GM12878 (cell line): ENCODE results near the gene KLHL25. TPM values are rescaled to one million over a fixed set of nuclear protein-coding genes. Genes with fewer than 3 reads are reported as not detected.

Experiments
- ATAC-seq: fragments of 200-7000 bp; cut with Tn5 transposase; 3 replicates; pipeline ENCODE4 v1.9.1; 2020; ENCODE audit warnings: mild to moderate bottlenecking, moderate library complexity
- BruUV-seq: library from RNA; stranded (reverse); fragments of 400-500 nt; replicated peaks from 2 replicates; lab custom pipeline; 2021; lab: Mats Ljungman, UMichigan
- CTCF ChIA-PET: fragments of 300-600 bp; sonication (Branson Sonifier 250); formaldehyde crosslinking; extraction: SDS; loops from one replicate; lab custom pipeline; 2021; ENCODE audit warnings: inconsistent platforms; lab: Yijun Ruan, JAX
- POLR2A ChIA-PET: fragments of 350-600 bp; formaldehyde crosslinking; extraction: SDS; loops from one replicate; lab custom pipeline; 2021; ENCODE audit warnings: inconsistent platforms; lab: Charles Lee
- RAD21 ChIA-PET: fragments of 300-600 bp; sonication (Branson Sonifier 250); formaldehyde crosslinking; loops from one replicate; lab custom pipeline; 2023; ENCODE audit warnings: antibody characterized with exemption; ENCODE audit not compliant: unreplicated experiment; lab: Charles Lee
- SMC1A ChIA-PET: fragments of 300-600 bp; sonication (Branson Sonifier 250); formaldehyde crosslinking; loops from one replicate; lab custom pipeline; 2023; ENCODE audit not compliant: unreplicated experiment, uncharacterized antibody; lab: Charles Lee
- DNase-seq: peaks from one replicate; pipeline ENCODE4 v3.0.0-alpha.2; 2011; ENCODE audit warnings: low read depth, low spot score
- FAIRE-seq: peaks from 3 replicates; lab custom pipeline; 2011; peaks lifted over from hg19 to GRCh38; lab: Jason Lieb, UNC
- H2AFZ ChIP-seq: 2 replicates; pipeline ENCODE4 v1.6.0; 2011; ENCODE audit warnings: low read depth, low read length, control low read depth; ENCODE audit not compliant: control insufficient read depth
- H3K27ac ChIP-seq: 2 replicates; pipeline ENCODE4 v1.5.1; 2011; ENCODE audit warnings: control low read depth; ENCODE audit not compliant: control insufficient read depth, insufficient read depth
- H3K27me3 ChIP-seq, 2 experiments: replicated peaks in 1 of 2; 2 replicates each; pipeline versions ENCODE4 v1.6.0 to v1.6.1; 2011; ENCODE audit warnings: low read length in 1 of 2; ENCODE audit not compliant: control insufficient read depth in 2 of 2, insufficient read depth in 2 of 2
- H3K36me3 ChIP-seq, 2 experiments: 2 replicates each; pipeline ENCODE4 v1.5.1; 2011; ENCODE audit warnings: low read length in 1 of 2; ENCODE audit not compliant: control insufficient read depth in 2 of 2, insufficient read depth in 2 of 2
- H3K4me1 ChIP-seq: 2 replicates; pipeline ENCODE4 v1.6.1; 2011; ENCODE audit warnings: mild to moderate bottlenecking, low read length, moderate library complexity, mixed read lengths; ENCODE audit not compliant: control insufficient read depth, insufficient read depth
- H3K4me2 ChIP-seq: 2 replicates; pipeline ENCODE4 v1.6.0; 2011; ENCODE audit warnings: control low read depth; ENCODE audit not compliant: control insufficient read depth, insufficient read depth
- H3K4me3 ChIP-seq: fragments of 200-600 bp; sonication (generic); 2 replicates; pipeline ENCODE4 v1.5.1; 2016
- H3K79me2 ChIP-seq: 2 replicates; pipeline ENCODE4 v1.6.0; 2011; ENCODE audit warnings: low read length; ENCODE audit not compliant: control insufficient read depth, insufficient read depth
- H3K9ac ChIP-seq: 2 replicates; pipeline ENCODE4 v1.8.0; 2011; ENCODE audit warnings: low read length, control low read depth, mixed read lengths; ENCODE audit not compliant: control insufficient read depth, insufficient read depth
- H3K9me3 ChIP-seq: replicated peaks from 3 replicates; pipeline ENCODE4 v1.5.1; 2011; ENCODE audit warnings: mild to moderate bottlenecking, low read length; ENCODE audit not compliant: control insufficient read depth, insufficient read depth
- H4K20me1 ChIP-seq: 2 replicates; pipeline ENCODE4 v1.6.0; 2011; ENCODE audit not compliant: control insufficient read depth, insufficient read depth
- ASH2L ChIP-seq: fragments of 300-600, 200-600 bp; sonication (generic); IDR thresholded peaks from 2 replicates; pipeline ENCODE4 v1.6.1; 2017; ENCODE audit warnings: low read depth, mild to moderate bottlenecking, borderline replicate concordance
- BACH1 ChIP-seq: fragments of 450-650 bp; IDR thresholded peaks from 2 replicates; pipeline ENCODE4 v1.6.1; 2017; ENCODE audit warnings: mild to moderate bottlenecking, borderline replicate concordance
- BCL11A ChIP-seq: IDR thresholded peaks from 2 replicates; pipeline ENCODE4 v1.6.1; 2011; ENCODE audit warnings: low read depth, low read length
- CBFB ChIP-seq: IDR thresholded peaks from 2 replicates; pipeline ENCODE4 v1.6.1; 2016; ENCODE audit warnings: antibody characterized with exemption, low read depth
- DPF2 ChIP-seq: fragments of 450-650 bp; IDR thresholded peaks from 2 replicates; pipeline ENCODE4 v1.6.1; 2017; ENCODE audit warnings: mild to moderate bottlenecking
- EED ChIP-seq: sonication (generic); IDR thresholded peaks from 2 replicates; pipeline ENCODE4 v1.6.1; 2016; ENCODE audit warnings: antibody characterized with exemption, low read depth
- FOXM1 ChIP-seq: IDR thresholded peaks from 2 replicates; pipeline ENCODE4 v1.6.1; 2012; ENCODE audit warnings: low read depth, mild to moderate bottlenecking, inconsistent platforms, low read length, moderate library complexity
- KLF5 ChIP-seq: fragments of 450-650 bp; IDR thresholded peaks from 2 replicates; pipeline ENCODE4 v1.6.1; 2014; ENCODE audit warnings: mild to moderate bottlenecking; ENCODE audit not compliant: partially characterized antibody
- MEF2B ChIP-seq: fragments of 450-650 bp; IDR thresholded peaks from 2 replicates; pipeline ENCODE4 v1.6.1; 2018; ENCODE audit warnings: mild to moderate bottlenecking, moderate library complexity; ENCODE audit not compliant: partially characterized antibody, poor library complexity, severe bottlenecking
- MTA2 ChIP-seq: fragments of 450-650 bp; IDR thresholded peaks from 2 replicates; pipeline ENCODE4 v1.6.1; 2016; ENCODE audit warnings: low read depth, mild to moderate bottlenecking, moderate library complexity
- MYB ChIP-seq: fragments of 150-350 bp; IDR thresholded peaks from 2 replicates; pipeline ENCODE4 v1.6.1; 2014; ENCODE audit warnings: mild to moderate bottlenecking, low read depth, low read length, borderline replicate concordance
- SIX5 ChIP-seq: IDR thresholded peaks from 2 replicates; pipeline ENCODE4 v1.6.1; 2011; ENCODE audit warnings: mild to moderate bottlenecking, low read depth, low read length, moderate library complexity; ENCODE audit not compliant: severe bottlenecking
- SMARCA5 ChIP-seq: fragments of 450-650 bp; IDR thresholded peaks from 2 replicates; pipeline ENCODE4 v1.6.1; 2017; ENCODE audit warnings: mild to moderate bottlenecking
- ZNF207 ChIP-seq: fragments of 450-650 bp; IDR thresholded peaks from 2 replicates; pipeline ENCODE4 v1.6.1; 2014; ENCODE audit warnings: antibody characterized with exemption, mild to moderate bottlenecking, borderline replicate concordance
- WGBS: methylation state at CpG from one replicate; pipeline ENCODE4 v1.1.6; 2016; ENCODE audit warnings: low lambda C conversion rate; ENCODE audit not compliant: insufficient replicate concordance, insufficient coverage; ENCODE audit errors: missing lambda C conversion rate; 5-methylcytosine and 5-hydroxymethylcytosine counted together
- in situ Hi-C: fragments of 300-500 bp; cut with MboI; formaldehyde crosslinking; loops from 9 replicates; pipeline ENCODE4 v1.14.3; 2018; ENCODE audit warnings: mixed read lengths
- intact Hi-C: fragments of 100-400 bp; cut with micrococcal nuclease; formaldehyde crosslinking; loops from one replicate; pipeline ENCODE4 v1.14.2; 2022; ENCODE audit not compliant: unreplicated experiment
- polyA plus RNA-seq, 11 experiments: library from polyadenylated mRNA; depleted of rRNA in 4 of 11; unstranded in 6 of 11; stranded (reverse) in 5 of 11; fragments of >200 nt; fragmentation: Nextera tagmentation in 4 of 11; fragmentation: Illumina TruSeq in 1 of 11; extraction: Ambion mirVana in 4 of 11; extraction: Trizol in 1 of 11; gene quantifications; 1 replicate in 1 of 11; 2 replicates in 10 of 11; pipeline versions ENCODE4 v1.2.1 to v1.2.3, GENCODE V29; 2011 to 2016; ENCODE audit warnings: inconsistent platforms in 2 of 11, missing spikeins in 2 of 11, low read depth in 1 of 11
- total RNA-seq, 4 experiments: library from RNA; depleted of rRNA in 3 of 4; stranded (reverse); fragments of >200 nt in 3 of 4; fragmentation: Illumina TruSeq in 1 of 4; extraction: Trizol in 1 of 4; gene quantifications; 2 replicates each; pipeline versions ENCODE4 v1.2.1 to v1.2.3, GENCODE V29; 2013 to 2021
- TF ChIP-seq, protein P1 (sequence below): IDR thresholded peaks from 2 replicates; pipeline ENCODE4 v1.6.1; 2011; ENCODE audit warnings: borderline replicate concordance, low read depth, mild to moderate bottlenecking, moderate library complexity, mixed read lengths, low read length; ENCODE audit not compliant: insufficient read depth; ENCODE audit errors: extremely low read length
- TF ChIP-seq, protein P2 (sequence below): fragments of 450-650 bp; IDR thresholded peaks from 2 replicates; pipeline ENCODE4 v1.6.1; 2017; ENCODE audit warnings: mild to moderate bottlenecking, moderate library complexity

KLHL25 gene
- total and polyA plus RNA-seq, 10 of the 15 experiments (the other 5 are each of a cell fraction or from before 2014, with no cell fraction given) = 0.04 to 3.0 (median 2.1) TPM; not detected in 1

DNA sequence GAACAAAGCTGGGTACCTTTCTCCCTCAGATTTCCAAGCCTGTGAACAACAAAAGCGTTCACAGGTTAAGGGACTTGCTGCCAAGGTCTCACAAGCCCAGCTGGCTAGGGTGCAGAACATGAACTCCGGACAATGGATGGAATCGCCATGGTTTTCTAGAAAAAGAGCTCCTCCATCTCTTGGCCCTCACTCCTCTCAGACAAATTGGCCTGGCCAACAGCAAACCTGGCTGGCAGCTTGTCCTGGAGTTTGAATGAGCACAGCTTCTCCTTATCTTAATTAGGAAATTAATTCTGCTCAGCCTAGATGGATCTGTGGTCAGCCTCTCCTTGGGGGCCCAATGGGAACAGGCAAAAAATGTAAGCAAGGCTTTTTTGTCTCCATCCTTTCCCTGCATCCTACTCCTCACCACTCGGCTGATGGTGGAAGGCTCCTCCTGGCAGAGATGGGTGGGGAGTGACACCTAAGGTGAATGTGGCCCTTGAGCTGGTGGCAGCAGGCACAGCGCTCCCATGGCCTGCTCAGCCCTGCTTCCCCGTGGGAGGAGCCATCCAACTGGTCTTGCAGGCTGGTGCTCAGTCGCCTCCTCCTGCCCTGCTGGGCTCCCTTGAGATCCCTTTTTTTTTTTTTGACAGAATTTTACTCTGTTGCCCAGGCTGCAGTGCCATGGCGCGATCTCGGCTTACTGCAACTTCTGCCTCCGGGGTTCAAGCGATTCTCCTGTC is 5.8 kb downstream of the KLHL25 start (continued):
- TF ChIP-seq, protein P1, sequence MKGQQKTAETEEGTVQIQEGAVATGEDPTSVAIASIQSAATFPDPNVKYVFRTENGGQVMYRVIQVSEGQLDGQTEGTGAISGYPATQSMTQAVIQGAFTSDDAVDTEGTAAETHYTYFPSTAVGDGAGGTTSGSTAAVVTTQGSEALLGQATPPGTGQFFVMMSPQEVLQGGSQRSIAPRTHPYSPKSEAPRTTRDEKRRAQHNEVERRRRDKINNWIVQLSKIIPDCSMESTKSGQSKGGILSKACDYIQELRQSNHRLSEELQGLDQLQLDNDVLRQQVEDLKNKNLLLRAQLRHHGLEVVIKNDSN = no peak
- no peak for TF ChIP-seq FOXM1
- no peak for TF ChIP-seq KLF5

DNA sequence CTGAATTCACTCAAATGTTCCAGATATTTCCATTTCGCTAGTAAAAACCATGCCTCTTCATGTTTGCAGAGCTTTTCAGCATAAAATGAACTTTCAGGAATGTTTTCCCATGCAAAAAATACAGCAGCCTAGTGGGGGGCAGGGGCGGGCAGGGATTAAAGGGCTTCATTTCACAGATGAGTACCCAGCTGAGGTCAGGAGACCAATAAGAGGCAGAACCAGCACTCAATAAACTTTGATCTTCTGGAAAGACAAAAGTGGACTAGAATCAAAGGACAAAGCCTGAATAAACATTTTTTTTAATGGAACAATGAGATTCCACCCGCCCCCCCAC is 8.0 kb downstream of the KLHL25 start:
- Histone ChIP-seq H3K27ac (no peak overlapping the region), H3K4me2 (no peak overlapping the region), H3K79me2 (no peaks in the 10 kb centered on the region; the same call in 1 of the 2 replicates), H3K27me3 (no peaks in the 10 kb centered on the region), H3K4me3 (no peak overlapping the region), H3K9ac (no peak overlapping the region), H2AFZ (no peak overlapping the region), H4K20me1 (no peaks in the 10 kb centered on the region), H3K4me1 (peaks cover 15% of the 10 kb centered on the region), H3K36me3 (no peaks in the 10 kb centered on the region), H3K9me3 (no peaks in the 10 kb centered on the region)
- ChIA-PET SMC1A (no interaction called here), POLR2A (no interaction called here), CTCF (interaction anchor here (0.7 kb wide), 1 partner anchor 50 kb away, joined by 3 read pairs; no protein-coding TSS in a partner anchor), RAD21 (no interaction called here)
- no peak for ATAC-seq
- no peak for FAIRE-seq
- WGBS = 97% methylated on average over 3 of the region's 3 CpGs
- in situ Hi-C loops = no loop called here
- no TSS peak for BruUV-seq
- DNase-seq = no peak
- intact Hi-C loops = no loop called here
- TF ChIP-seq MYB (no peak), DPF2 (no peak), ASH2L (no peak), BCL11A (no peak), BACH1 (no peak), SIX5 (no peak), CBFB (no peak), MEF2B (no peak), ZNF207 (no peak), EED (no peak), KLF5 (no peak), SMARCA5 (no peak), MTA2 (no peak)
- TF ChIP-seq, protein P2, sequence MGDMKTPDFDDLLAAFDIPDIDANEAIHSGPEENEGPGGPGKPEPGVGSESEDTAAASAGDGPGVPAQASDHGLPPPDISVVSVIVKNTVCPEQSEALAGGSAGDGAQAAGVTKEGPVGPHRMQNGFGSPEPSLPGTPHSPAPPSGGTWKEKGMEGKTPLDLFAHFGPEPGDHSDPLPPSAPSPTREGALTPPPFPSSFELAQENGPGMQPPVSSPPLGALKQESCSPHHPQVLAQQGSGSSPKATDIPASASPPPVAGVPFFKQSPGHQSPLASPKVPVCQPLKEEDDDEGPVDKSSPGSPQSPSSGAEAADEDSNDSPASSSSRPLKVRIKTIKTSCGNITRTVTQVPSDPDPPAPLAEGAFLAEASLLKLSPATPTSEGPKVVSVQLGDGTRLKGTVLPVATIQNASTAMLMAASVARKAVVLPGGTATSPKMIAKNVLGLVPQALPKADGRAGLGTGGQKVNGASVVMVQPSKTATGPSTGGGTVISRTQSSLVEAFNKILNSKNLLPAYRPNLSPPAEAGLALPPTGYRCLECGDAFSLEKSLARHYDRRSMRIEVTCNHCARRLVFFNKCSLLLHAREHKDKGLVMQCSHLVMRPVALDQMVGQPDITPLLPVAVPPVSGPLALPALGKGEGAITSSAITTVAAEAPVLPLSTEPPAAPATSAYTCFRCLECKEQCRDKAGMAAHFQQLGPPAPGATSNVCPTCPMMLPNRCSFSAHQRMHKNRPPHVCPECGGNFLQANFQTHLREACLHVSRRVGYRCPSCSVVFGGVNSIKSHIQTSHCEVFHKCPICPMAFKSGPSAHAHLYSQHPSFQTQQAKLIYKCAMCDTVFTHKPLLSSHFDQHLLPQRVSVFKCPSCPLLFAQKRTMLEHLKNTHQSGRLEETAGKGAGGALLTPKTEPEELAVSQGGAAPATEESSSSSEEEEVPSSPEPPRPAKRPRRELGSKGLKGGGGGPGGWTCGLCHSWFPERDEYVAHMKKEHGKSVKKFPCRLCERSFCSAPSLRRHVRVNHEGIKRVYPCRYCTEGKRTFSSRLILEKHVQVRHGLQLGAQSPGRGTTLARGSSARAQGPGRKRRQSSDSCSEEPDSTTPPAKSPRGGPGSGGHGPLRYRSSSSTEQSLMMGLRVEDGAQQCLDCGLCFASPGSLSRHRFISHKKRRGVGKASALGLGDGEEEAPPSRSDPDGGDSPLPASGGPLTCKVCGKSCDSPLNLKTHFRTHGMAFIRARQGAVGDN = no peak
